HG03095 (cell line): Measurements from ENCODE around the gene JUND.

Experiments
- ATAC-seq: cut with Tn5 transposase; IDR thresholded peaks from one replicate; pipeline ENCODE4 v1.9.1; 2021; ENCODE audit warnings: moderate library complexity; ENCODE audit not compliant: unreplicated experiment

JUND gene

GRCh38 chr19:18308948-18309325 is 27.5 kb upstream of the JUND start:
- no peak for ATAC-seq

DNA sequence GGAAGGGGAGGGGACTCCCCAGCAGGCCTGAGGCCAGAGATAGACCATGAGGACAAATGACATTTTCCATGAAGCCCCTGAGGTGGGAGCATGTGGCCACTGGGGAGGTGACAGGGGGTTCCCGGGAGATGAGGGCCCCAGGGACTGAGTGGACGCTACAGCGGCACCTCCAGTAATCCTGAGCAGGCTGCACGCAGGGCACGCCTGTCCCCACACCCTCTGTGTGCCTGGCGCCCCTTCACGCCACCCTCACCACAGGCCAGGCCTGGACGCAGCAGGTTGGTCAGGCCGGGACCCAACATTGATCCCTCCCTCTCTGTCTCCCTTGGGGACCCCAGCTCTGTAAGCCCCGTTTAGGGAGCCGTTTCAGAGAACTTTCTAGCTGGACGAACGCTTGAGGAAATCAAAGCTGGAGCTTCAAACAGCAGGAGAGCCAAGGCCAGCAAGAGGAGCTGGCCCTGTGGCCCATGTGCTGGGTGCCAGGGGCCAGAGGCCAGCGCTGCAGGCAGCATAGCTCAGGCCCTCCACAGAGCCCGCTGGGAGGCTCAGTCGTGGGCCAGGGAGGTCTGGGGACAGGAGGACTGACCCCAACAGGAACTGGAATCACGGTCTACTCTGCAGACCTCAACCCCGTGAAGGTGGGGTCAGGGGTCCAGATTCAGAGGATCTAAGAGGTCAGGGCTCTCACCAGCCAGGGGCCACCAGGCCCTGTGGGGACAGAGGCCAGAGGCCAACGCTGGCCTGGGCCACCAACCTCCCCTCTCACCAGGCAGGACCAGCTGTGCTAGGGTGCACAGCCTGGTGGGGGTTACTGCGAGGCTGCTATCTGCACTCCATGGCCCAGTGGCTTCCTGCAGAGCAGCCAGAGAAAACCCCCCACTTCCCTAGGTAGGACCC is 26.9 kb upstream of the JUND start:
- ATAC-seq: no peak

GRCh38 chr19:18307271-18307681 is 25.9 kb upstream of the JUND start:
- ATAC-seq: no peak

DNA sequence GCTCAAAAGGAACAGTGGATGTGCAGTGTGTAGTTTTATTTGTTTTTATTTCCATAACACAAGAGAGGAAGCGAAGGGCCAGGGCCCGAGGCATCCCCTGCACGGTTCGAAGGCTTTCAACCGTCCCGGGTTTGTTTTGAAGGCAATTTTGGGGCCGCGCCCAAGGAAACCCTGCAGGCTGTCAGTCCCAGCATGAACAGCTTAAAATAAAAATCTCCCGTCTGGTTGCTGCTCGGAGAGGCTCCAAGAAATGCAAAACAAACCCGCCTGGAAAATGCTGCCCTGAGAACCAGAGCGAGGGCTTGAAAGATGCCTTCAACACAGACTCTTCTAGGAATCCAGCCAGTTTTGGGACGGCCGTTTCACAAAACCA is 25.5 kb upstream of the JUND start:
- no peak for ATAC-seq

GRCh38 chr19:18306209-18306887 is 24.9 kb upstream of the JUND start:
- ATAC-seq: no peak

DNA sequence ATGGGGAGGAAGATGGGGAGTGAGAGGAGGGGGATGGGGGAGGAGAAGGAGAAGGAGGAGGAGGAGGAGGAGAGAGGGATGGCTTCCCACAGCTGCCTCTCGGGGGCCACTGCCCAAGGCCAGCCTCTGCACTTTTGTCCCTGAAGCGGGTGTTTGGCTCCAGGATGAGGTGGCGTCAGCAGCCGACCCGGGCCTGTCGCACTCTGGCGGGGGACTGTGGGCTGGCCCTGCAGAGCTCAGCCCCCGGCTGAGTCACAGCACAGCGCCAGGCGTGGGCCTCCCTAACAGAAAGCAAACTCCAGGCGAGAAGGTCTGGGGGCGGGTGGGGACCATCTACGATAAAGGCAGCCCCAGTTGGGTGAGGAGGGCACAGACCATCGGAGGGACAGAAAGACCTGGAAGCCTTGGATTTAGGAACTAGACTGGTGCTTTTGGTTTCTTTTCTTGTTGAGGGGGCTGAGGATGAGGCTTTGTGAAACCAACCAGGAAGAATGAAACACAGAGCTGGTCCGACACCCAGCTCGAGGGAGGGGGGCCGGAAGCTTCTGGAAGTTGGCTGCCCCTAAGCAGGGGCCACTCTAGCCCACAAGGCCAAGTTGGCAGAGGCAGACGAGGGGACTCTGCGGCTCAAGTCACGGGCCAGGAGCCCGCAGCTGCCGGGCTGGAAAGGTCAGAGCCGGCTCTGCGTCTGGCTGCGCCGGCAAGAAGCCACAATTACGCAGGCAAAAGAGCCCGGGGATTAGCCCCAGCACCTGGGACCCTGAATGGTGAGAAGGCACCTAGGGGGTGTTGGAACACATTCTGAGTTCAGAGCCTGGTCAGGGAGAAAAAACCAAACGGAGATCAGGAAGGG is 23.3 kb upstream of the JUND start:
- ATAC-seq: no peak

- ATAC-seq: no peak
Measured at GRCh38 chr19:18304208-18304457, 22.7 kb upstream of the JUND start.

DNA sequence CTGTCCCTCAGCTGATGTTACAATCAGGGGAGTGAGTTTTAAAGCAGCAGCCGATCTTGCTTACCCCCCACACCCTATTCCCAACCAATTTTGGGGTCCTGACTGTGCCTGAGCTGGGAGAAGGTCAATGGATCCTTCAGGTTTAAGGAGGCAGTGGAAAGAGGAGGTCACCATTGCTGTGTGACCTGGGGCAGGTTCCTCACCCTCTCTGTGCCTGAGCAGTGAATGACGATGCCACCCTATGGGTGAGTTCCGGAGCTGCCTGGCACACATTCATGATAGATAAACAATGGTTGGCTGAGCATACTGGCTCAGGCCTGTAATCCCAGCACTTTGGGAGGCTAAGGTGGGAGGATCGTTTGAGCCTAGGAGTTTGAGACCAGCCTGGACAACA is 20.3 kb upstream of the JUND start:
- ATAC-seq: no peak

DNA sequence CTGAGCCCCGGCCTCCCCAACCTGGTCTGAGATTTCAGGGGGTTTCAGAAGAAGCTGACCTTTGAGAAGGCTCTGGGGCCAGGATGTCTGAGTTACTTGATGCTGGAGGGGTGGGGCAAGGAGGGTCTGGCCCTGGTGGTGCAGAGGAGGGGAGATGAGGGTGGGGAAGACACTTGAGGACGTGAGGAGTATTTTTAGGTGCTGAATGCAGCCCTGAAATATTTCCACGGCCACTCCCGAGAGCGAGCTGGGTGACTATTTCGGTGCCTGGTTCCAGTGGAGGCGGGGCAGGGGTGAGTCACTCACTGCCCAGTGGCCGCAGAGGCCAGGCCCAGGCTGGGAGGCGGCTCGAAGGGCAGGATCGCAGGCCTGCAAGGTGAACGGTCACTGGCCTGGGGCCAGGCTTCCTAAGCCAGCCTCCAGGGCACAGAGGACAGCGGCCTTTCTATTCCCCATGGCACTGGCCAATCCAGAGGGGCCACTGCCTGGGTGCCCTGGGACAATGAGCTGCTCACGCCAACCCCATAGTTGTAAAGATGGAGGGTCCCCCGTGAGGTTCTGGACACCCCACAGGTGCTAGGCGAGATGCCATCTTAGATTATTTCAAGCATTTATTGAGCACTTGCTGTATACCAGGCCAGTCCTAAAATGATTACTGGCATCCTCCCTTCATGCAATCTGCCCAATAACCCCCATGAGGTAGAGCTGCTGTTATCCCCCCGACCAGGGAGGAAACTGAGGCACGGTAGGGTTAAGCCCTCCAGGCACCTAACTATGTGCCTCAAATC is 19.7 kb upstream of the JUND start:
- ATAC-seq: no peak

- no peak for ATAC-seq
Measured at GRCh38 chr19:18299654-18300053, 18.2 kb upstream of the JUND start.

DNA sequence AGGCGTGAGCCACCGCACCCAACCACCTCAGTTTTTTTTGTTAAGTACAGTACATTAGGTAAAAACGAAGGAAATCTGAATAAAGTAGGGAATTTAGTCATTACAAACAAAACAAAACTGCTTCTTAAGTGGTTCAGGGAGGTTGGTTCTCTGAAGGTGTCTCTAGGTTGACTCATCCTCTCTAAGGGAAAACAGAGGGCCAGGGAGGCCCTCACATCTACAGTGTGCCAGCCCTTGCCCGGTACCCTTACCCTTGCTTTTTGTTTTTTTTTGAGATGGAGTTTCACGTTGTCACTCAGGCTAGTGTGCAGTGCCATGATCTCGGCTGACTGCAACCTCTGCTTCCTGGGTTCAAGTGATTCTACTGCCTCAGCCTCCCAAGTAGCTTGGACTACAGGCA is 17.2 kb upstream of the JUND start:
- no peak for ATAC-seq

DNA sequence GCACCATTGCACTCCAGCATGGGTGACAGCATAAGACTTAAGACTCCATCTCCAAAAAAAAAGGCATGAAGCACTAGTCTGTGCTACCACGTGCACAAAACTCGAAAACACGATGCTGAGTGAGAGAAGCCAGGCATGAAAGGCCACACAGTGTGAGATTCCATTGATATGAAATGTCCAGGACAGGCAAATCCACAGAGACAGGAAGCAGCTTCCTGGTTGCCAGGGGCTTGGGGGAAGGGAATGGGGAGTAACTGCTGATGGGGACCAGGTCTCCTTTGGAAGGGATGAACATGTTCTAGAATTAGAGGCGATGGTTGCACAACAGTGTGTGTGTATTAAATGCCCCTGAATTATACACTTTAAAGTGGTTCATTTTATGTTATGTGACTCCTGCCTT is 15.9 kb upstream of the JUND start:
- no peak for ATAC-seq

- ATAC-seq: no peak
Measured at GRCh38 chr19:18295034-18295451, 13.6 kb upstream of the JUND start.

DNA sequence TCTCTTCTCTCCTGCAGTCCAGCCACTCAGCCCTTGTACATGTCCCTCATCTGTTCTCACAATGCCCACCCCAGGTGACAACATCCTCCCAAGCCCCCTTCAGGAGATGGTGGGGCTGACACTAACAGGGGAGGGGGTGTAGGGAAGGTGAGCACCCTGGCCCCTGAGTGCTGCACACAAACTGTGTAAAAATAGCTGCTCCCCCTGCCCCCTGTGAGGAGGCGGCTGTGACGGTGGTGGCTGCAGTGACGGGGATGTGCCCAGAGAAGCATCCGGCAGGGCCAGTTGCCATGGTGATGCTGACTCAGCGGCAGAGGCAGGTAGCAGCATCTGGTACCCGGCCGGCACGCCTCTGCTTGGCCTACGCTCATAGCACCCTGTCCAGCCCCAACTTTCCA is 13.0 kb upstream of the JUND start:
- ATAC-seq: no peak

DNA sequence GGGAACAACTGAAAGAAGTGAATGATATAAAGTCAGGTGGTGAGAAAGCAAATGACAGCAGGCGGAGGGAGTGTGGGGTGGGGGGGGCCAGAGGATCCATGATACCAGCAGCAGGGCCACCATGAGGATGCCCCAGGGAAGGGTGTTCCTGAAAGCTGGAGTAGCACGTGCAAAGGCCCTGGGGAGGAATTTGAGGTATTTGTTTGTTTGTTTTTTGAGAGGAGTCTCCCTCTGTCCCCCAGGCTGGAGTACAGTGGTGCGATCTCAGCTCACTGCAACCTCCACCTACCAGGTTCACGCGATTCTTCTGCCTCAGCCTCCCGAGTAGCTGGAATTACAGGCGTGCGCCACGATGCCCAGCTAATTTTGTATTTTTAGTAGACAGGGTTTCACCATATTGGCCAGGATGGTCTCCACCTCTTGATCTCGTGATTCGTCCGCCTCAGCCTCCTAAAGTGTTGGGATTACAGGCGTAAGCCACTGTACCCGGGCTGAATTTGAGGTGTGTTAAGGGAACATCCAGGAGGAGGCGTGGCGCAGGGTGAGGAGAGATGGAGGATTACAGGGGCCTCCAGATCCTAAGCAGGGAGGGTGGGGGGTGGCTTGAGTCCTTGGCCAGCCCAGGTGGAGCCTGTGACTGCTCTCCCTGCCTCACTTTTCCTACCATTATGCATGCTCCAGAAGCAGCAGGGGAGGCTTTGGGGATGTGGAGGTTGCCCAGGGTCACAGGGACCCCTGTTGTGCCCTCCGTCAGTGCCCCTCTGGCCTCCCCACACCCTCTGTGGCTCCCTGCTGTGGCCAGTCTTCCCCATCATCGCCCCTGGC is 12.4 kb upstream of the JUND start:
- no peak for ATAC-seq

GRCh38 chr19:18292810-18293641 is 11.6 kb upstream of the JUND start:
- no peak for ATAC-seq

GRCh38 chr19:18292462-18292809 is 11.0 kb upstream of the JUND start:
- ATAC-seq: no peak

- peak; percentile 37 for ATAC-seq
Measured at GRCh38 chr19:18291590-18292461, 10.4 kb upstream of the JUND start.
